Fibroblast of villous mesenchyme (primary cell): ENCODE results near the gene LAMA5. TPM values are rescaled to one million over a fixed set of nuclear protein-coding genes. Genes with fewer than 3 reads are reported as not detected.
A peak's percentile ranks its signal among the peaks of the same experiment; 100 is the strongest.

Experiments
- DNase-seq: peaks from one replicate; pipeline ENCODE4 v3.0.0-alpha.2; 2010; ENCODE audit warnings: low read depth
- H3K4me3 ChIP-seq: 2 replicates; pipeline ENCODE4 v1.5.1; 2011; ENCODE audit warnings: low read depth, mild to moderate bottlenecking, low read length
- CTCF ChIP-seq: IDR thresholded peaks from 2 replicates; pipeline ENCODE4 v1.5.1; 2012; ENCODE audit warnings: low read depth, mild to moderate bottlenecking, low read length; ENCODE audit not compliant: insufficient read depth
- total RNA-seq: library from RNA; depleted of rRNA; stranded (reverse); fragments of >200 nt; gene quantifications from 2 replicates; pipeline ENCODE4 v1.2.3, GENCODE V29; 2012

LAMA5 gene
- total RNA-seq, 1 donor, result 55.3 TPM

- TF ChIP-seq CTCF, result no peak
- no peak overlapping the region for H3K4me3 ChIP-seq
- DNase-seq, result no peak
Observed at GRCh38 chr20:62347151-62347404, 20.0 kb downstream of the LAMA5 start.

- DNase-seq, result no peak
- no peak for TF ChIP-seq CTCF
- H3K4me3 ChIP-seq, result no peak overlapping the region
Observed at GRCh38 chr20:62346398-62347150, 20.5 kb downstream of the LAMA5 start.

GRCh38 chr20:62345681-62346370, 21.3 kb downstream of the LAMA5 start:
- H3K4me3 ChIP-seq, result no peak overlapping the region
- peak; percentile 2 for TF ChIP-seq CTCF
- DNase-seq, result no peak

GRCh38 chr20:62344782-62345181, 22.3 kb downstream of the LAMA5 start:
- no peak for TF ChIP-seq CTCF
- no peak overlapping the region for H3K4me3 ChIP-seq
- DNase-seq, result peak; percentile 95

GRCh38 chr20:62344092-62344491, 23.0 kb downstream of the LAMA5 start:
- no peak for DNase-seq
- no peak for TF ChIP-seq CTCF
- H3K4me3 ChIP-seq, result no peak overlapping the region

- TF ChIP-seq CTCF, result no peak
- no peak for DNase-seq
- H3K4me3 ChIP-seq, result no peak overlapping the region
Observed at GRCh38 chr20:62342910-62343309, 24.2 kb downstream of the LAMA5 start.
